Measurements from ENCODE around the gene PRR29.

The PRR29 gene

DNA sequence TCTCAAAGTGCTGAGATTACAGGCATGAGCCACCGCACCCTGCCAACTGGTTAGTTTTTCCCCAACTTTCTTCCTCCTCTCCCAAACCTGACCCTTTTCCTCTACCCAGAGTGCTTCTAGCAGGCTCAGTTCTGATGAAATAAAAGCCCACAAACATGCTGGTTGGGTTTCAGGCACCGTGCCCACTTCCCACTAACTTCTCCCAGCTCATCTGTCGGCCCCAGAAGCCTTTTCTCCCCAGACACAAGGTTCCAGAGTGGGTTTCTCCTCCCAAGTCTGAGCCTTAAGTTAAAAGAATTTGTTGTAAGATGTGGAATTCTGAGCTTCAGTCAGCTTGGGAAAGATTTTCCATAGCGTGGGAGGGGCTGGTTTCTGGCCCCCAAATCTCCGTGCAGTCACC lies 13.9 kb upstream of the PRR29 start:
- H2AFZ ChIP-seq (ENCODE audit: low read depth, low read length, severe bottlenecking), result no peak overlapping the region
- H3F3A ChIP-seq (ENCODE audit: insufficient read depth), result no peaks in the 10 kb centered on the region
- H3K9me2 ChIP-seq (replicated peaks; ENCODE audit: insufficient read depth, low read length), result no peaks in the 10 kb centered on the region
- no peak overlapping the region for H3K9ac ChIP-seq (ENCODE audit: low read length)
- H3K27me3 ChIP-seq (ENCODE audit: low read length), result no peaks in the 10 kb centered on the region
- TF ChIP-seq EZH2phosphoT487 (conservative IDR thresholded peaks at IDR 0.05; ENCODE audit: low read length), result no peak
- H3K79me2 ChIP-seq (ENCODE audit: insufficient read depth, low read length), result no peaks in the 10 kb centered on the region
- no peaks in the 10 kb centered on the region for H3K36me3 ChIP-seq (ENCODE audit: low read length)
- H3K4me2 ChIP-seq (ENCODE audit: low read depth, low read length, poor library complexity, severe bottlenecking), result no peak overlapping the region
- H3K4me3 ChIP-seq (ENCODE audit: insufficient read depth, low read length, poor library complexity, severe bottlenecking), result no peak overlapping the region
- no peak overlapping the region for H3K27ac ChIP-seq (ENCODE audit: low read depth, low read length)
- H4K20me1 ChIP-seq (ENCODE audit: low read depth, low read length), result no peaks in the 10 kb centered on the region
- no peaks in the 10 kb centered on the region for H3K9me3 ChIP-seq (ENCODE audit: insufficient read depth, low read length)

DNA sequence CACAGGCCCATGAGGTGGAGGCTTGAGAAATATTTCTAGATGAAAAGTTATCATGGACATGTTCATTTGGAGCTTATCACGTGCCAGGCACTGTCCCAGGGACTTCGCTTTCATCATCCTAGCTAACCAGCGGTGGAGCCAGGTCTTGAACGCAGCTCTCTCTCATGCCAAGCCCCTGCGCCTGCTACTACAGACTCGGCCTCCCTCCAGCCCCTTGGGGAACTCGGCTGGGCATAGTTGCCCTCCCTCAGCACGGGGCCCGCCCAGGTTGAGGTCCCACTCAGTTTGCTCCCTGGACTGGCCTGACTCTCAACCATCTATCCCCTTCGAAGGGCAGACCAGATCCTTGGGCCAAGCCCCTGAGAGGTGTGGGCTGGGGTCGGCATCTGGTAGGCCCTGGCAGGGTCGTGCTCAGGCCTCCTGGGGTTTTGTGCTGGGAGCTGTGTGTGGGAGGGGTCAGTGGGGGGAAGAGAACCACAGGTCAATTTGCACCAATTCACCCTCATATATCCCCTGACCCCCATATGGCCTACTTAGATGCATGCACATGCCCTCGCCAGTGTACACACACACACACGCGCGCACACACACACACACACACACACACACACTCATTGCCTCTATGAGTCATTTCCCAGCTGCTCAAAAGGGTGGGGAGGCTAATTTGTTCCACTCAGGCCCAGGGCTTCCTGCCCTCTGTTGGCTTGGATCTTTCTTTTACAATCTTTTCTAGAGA lies 13.3 kb upstream of the PRR29 start:
- Histone ChIP-seq H4K20me1 (ENCODE audit: low read depth, low read length) (no peaks in the 10 kb centered on the region), H3K36me3 (ENCODE audit: low read length) (no peaks in the 10 kb centered on the region), H3K79me2 (ENCODE audit: insufficient read depth, low read length) (no peaks in the 10 kb centered on the region), H3K9me2 (replicated peaks; ENCODE audit: insufficient read depth, low read length) (no peaks in the 10 kb centered on the region), H3K4me2 (ENCODE audit: low read depth, low read length, poor library complexity, severe bottlenecking) (no peak overlapping the region), H3K27me3 (ENCODE audit: low read length) (no peaks in the 10 kb centered on the region), H3K9ac (ENCODE audit: low read length) (no peak overlapping the region), H3K4me3 (ENCODE audit: insufficient read depth, low read length, poor library complexity, severe bottlenecking) (no peak overlapping the region), H3F3A (ENCODE audit: insufficient read depth) (no peaks in the 10 kb centered on the region), H2AFZ (ENCODE audit: low read depth, low read length, severe bottlenecking) (no peak overlapping the region), H3K27ac (ENCODE audit: low read depth, low read length) (no peak overlapping the region), H3K9me3 (ENCODE audit: insufficient read depth, low read length) (no peaks in the 10 kb centered on the region)
- no peak for TF ChIP-seq EZH2phosphoT487 (conservative IDR thresholded peaks at IDR 0.05; ENCODE audit: low read length)
- TF ChIP-seq, protein P1, sequence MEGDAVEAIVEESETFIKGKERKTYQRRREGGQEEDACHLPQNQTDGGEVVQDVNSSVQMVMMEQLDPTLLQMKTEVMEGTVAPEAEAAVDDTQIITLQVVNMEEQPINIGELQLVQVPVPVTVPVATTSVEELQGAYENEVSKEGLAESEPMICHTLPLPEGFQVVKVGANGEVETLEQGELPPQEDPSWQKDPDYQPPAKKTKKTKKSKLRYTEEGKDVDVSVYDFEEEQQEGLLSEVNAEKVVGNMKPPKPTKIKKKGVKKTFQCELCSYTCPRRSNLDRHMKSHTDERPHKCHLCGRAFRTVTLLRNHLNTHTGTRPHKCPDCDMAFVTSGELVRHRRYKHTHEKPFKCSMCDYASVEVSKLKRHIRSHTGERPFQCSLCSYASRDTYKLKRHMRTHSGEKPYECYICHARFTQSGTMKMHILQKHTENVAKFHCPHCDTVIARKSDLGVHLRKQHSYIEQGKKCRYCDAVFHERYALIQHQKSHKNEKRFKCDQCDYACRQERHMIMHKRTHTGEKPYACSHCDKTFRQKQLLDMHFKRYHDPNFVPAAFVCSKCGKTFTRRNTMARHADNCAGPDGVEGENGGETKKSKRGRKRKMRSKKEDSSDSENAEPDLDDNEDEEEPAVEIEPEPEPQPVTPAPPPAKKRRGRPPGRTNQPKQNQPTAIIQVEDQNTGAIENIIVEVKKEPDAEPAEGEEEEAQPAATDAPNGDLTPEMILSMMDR (IDR thresholded peaks at IDR 0.05; ENCODE audit: insufficient read depth, low read length, poor library complexity, severe bottlenecking), result no peak

DNA sequence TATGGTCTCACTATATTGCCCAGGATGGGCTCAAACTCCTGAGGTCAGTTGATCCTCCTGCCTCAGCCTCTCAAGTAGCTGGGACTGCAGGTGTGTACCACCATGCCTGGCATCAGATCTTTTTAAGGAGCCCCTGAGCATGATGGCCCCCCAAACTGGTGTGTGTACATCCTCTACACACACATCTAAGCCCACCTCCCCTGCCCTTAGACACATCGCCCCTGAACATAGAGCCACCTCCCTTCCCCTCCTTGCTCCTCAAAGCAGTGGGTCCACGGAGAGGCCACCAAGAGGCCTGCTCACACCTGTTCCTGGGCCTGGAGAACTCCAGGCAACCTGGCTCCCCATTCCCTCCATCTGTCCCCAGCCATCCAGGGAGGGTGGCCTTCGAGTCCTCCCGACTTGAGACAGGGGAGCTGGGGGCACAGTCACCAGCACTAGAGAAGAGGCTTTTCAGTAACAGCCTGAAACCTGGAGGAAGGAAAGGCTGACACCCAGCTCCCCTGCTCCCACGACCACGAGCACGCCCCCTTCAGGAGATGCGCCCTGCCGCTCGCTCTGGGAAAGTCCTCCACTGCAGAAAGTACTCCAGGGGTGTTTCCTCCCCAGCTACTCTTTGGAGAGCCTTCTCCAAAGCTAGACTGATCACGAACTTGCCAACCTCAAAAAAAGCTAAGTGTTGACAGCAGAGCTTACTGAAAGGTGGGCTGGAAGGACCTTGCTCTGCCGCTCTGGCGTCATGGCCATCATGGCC lies 12.6 kb upstream of the PRR29 start:
- Histone ChIP-seq H3K36me3 (ENCODE audit: low read length) (no peaks in the 10 kb centered on the region), H2AFZ (ENCODE audit: low read depth, low read length, severe bottlenecking) (no peak overlapping the region), H3K9me3 (ENCODE audit: insufficient read depth, low read length) (no peaks in the 10 kb centered on the region), H3K9ac (ENCODE audit: low read length) (no peak overlapping the region), H3K9me2 (replicated peaks; ENCODE audit: insufficient read depth, low read length) (no peaks in the 10 kb centered on the region), H3F3A (ENCODE audit: insufficient read depth) (no peaks in the 10 kb centered on the region), H3K4me2 (ENCODE audit: low read depth, low read length, poor library complexity, severe bottlenecking) (no peak overlapping the region), H3K27ac (ENCODE audit: low read depth, low read length) (no peak overlapping the region), H3K27me3 (ENCODE audit: low read length) (no peaks in the 10 kb centered on the region), H3K79me2 (ENCODE audit: insufficient read depth, low read length) (no peaks in the 10 kb centered on the region), H3K4me3 (ENCODE audit: insufficient read depth, low read length, poor library complexity, severe bottlenecking) (no peak overlapping the region), H4K20me1 (ENCODE audit: low read depth, low read length) (no peaks in the 10 kb centered on the region)
- TF ChIP-seq, protein P1 (IDR thresholded peaks at IDR 0.05; ENCODE audit: insufficient read depth, low read length, poor library complexity, severe bottlenecking), result no peak

DNA sequence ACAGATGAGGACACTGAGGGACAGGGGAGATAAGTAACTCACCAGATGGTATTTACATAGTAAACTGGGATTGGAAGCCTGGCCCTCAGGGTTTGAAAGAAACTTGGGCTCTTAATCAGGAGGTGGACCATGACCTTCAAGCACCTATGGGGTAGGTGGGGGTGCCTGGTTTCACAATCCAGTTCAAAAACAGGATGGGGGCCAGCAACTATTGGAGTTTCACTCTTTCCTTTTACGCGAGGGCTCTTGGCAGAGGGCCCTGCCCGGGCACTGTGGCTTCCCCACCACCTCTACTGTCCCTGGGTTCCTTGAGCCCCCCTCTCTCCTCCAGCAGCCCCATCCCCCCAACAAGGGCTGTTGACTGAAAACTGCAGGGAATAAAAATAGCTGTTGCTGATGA lies 11.3 kb upstream of the PRR29 start:
- H3K79me2 ChIP-seq (ENCODE audit: insufficient read depth, low read length), result no peaks in the 10 kb centered on the region

More for the DNA sequence above, 11.3 kb upstream of the PRR29 start:
- Histone ChIP-seq H3K36me3 (ENCODE audit: low read length) (no peaks in the 10 kb centered on the region), H4K20me1 (ENCODE audit: low read depth, low read length) (no peaks in the 10 kb centered on the region), H2AFZ (ENCODE audit: low read depth, low read length, severe bottlenecking) (no peak overlapping the region), H3K27ac (ENCODE audit: low read depth, low read length) (no peak overlapping the region), H3K4me3 (ENCODE audit: insufficient read depth, low read length, poor library complexity, severe bottlenecking) (no peak overlapping the region), H3K9me3 (ENCODE audit: insufficient read depth, low read length) (no peaks in the 10 kb centered on the region), H3K4me2 (ENCODE audit: low read depth, low read length, poor library complexity, severe bottlenecking) (no peak overlapping the region), H3K27me3 (ENCODE audit: low read length) (no peaks in the 10 kb centered on the region), H3F3A (ENCODE audit: insufficient read depth) (no peaks in the 10 kb centered on the region), H3K9me2 (replicated peaks; ENCODE audit: insufficient read depth, low read length) (no peaks in the 10 kb centered on the region), H3K9ac (ENCODE audit: low read length) (no peak overlapping the region)
- TF ChIP-seq EZH2phosphoT487 (conservative IDR thresholded peaks at IDR 0.05; ENCODE audit: low read length), result no peak
- TF ChIP-seq, protein P1 (IDR thresholded peaks at IDR 0.05; ENCODE audit: insufficient read depth, low read length, poor library complexity, severe bottlenecking), result no peak

Data from SU-DHL-6 (cell line).